OCI-LY3 (cell line): Measurements from ENCODE around the gene QSER1.

Source experiments
- EZH2phosphoT487 ChIP-seq: fragments of 200-600 bp; shearing (Covaris generic); IDR thresholded peaks from 2 replicates; pipeline ENCODE4 v1.6.1; 2018; ENCODE audit warnings: antibody characterized with exemption, mixed run types, low read depth
- TF ChIP-seq, protein P1 (sequence below): fragments of 200-600, 300-600 bp; sonication (generic); IDR thresholded peaks from 2 replicates; pipeline ENCODE4 v1.5.1; 2014; ENCODE audit warnings: antibody characterized with exemption, low read length, low read depth

DNA sequence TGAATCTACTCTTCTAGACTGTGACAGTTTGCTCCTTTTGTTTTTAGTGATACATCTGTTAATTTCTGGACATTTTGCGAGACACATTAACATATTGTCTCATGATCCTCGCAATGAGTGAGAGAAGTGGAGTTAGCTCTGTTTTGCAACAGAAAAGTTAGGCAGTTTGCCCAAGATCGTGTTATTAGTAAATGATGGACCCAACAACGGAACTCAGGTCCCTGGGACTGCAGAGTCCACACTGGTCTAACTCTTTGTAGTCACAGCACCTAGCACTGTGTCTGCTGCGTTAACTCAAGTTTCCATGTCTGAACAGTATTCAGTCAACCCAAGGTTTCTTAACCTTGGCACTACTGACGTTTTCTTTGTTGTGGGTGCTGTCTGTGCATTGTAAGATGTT is 126.2 kb downstream of the QSER1 start:
- TF ChIP-seq, protein P1, sequence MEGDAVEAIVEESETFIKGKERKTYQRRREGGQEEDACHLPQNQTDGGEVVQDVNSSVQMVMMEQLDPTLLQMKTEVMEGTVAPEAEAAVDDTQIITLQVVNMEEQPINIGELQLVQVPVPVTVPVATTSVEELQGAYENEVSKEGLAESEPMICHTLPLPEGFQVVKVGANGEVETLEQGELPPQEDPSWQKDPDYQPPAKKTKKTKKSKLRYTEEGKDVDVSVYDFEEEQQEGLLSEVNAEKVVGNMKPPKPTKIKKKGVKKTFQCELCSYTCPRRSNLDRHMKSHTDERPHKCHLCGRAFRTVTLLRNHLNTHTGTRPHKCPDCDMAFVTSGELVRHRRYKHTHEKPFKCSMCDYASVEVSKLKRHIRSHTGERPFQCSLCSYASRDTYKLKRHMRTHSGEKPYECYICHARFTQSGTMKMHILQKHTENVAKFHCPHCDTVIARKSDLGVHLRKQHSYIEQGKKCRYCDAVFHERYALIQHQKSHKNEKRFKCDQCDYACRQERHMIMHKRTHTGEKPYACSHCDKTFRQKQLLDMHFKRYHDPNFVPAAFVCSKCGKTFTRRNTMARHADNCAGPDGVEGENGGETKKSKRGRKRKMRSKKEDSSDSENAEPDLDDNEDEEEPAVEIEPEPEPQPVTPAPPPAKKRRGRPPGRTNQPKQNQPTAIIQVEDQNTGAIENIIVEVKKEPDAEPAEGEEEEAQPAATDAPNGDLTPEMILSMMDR: no peak
- no peak for TF ChIP-seq EZH2phosphoT487
